Measurements from ENCODE around the gene MPP2.

DNA sequence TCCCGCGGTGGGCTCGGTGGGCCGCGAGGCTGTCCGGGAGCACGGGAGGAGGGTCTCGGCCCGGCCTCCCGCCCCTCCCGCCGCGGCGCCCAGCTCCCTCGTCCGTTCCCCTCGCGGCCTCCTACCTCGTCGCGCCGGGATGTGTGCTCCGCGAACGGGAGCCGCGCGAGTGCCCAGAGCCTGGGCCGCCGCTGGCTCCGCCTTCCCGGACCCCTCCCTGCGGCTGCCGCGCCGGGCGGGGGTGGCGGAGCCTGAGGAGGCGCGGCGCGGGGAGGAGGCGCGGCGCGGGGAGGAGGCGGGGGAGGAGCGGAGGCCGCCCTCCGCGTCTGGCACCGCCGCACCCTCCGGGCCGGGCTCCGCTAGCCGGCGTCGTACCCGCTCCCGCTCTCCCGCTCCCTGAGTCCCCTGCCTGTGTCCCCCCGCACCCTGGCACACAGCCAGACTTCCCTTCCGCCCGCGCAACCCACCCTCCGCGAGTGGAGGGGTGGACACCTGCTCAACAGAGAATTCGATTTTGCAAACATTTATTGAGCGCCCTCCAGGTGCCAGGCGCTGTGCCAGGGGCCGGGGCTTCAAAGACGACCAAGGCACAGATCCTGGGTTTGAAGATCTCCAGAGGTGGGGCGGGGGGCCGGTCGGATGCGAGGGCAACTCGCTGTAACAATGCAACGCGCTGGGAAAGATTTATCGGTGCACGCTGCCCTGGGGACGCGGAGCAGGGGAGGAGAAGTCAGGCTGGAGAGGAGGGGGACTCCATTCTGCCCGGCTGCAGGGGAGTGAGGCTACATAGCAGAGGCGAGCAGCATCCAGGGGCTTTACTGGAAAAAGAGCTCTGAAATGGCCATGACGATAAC, 74.1 kb downstream of the MPP2 start, which contains the start of gene MPP3:
- TF ChIP-seq, protein P1, sequence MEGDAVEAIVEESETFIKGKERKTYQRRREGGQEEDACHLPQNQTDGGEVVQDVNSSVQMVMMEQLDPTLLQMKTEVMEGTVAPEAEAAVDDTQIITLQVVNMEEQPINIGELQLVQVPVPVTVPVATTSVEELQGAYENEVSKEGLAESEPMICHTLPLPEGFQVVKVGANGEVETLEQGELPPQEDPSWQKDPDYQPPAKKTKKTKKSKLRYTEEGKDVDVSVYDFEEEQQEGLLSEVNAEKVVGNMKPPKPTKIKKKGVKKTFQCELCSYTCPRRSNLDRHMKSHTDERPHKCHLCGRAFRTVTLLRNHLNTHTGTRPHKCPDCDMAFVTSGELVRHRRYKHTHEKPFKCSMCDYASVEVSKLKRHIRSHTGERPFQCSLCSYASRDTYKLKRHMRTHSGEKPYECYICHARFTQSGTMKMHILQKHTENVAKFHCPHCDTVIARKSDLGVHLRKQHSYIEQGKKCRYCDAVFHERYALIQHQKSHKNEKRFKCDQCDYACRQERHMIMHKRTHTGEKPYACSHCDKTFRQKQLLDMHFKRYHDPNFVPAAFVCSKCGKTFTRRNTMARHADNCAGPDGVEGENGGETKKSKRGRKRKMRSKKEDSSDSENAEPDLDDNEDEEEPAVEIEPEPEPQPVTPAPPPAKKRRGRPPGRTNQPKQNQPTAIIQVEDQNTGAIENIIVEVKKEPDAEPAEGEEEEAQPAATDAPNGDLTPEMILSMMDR (conservative IDR thresholded peaks at IDR 0.05; ENCODE audit: low read length): no peak
- no peak for TF ChIP-seq EZH2phosphoT487 (IDR thresholded peaks at IDR 0.05; ENCODE audit: borderline replicate concordance)

All from Loucy (cell line).